Loucy (cell line): Measurements from ENCODE around the gene ZBTB1.
A peak's percentile ranks its signal among the peaks of the same experiment; 100 is the strongest.

Source experiments
- H2AFZ ChIP-seq: fragments of 200-600 bp; sonication (generic); 2 replicates; pipeline ENCODE4 v1.6.0; 2016; ENCODE audit warnings: antibody characterized with exemption, mild to moderate bottlenecking, low read length, moderate library complexity
- H3F3A ChIP-seq: fragments of 200-600 bp; 2 replicates; pipeline ENCODE4 v1.6.0; 2016; ENCODE audit warnings: antibody characterized with exemption, low read depth, mild to moderate bottlenecking
- H3K27me3 ChIP-seq: fragments of 200-600 bp; sonication (generic); 2 replicates; pipeline ENCODE4 v1.6.1; 2014; ENCODE audit warnings: low read length, mild to moderate bottlenecking; ENCODE audit not compliant: insufficient read depth, poor library complexity, severe bottlenecking
- H3K36me3 ChIP-seq: fragments of 200-600 bp; sonication (generic); 2 replicates; pipeline ENCODE4 v1.6.1; 2016; ENCODE audit warnings: low read length; ENCODE audit not compliant: insufficient read depth
- H3K4me1 ChIP-seq: fragments of 200-600 bp; sonication (generic); 2 replicates; pipeline ENCODE4 v1.5.1; 2014; ENCODE audit warnings: low read length, mild to moderate bottlenecking; ENCODE audit not compliant: insufficient read depth, poor library complexity, severe bottlenecking
- H3K4me2 ChIP-seq: fragments of 200-600 bp; sonication (generic); 2 replicates; pipeline ENCODE4 v1.6.0; 2014; ENCODE audit warnings: antibody characterized with exemption, low read length, low read depth, mild to moderate bottlenecking; ENCODE audit not compliant: poor library complexity, severe bottlenecking
- H3K4me3 ChIP-seq: fragments of 200-600 bp; sonication (generic); 2 replicates; pipeline ENCODE4 v1.5.1; 2014; ENCODE audit warnings: low read length, mild to moderate bottlenecking, mixed read lengths; ENCODE audit not compliant: poor library complexity, severe bottlenecking
- H3K79me2 ChIP-seq: fragments of 200-600 bp; sonication (generic); 2 replicates; pipeline ENCODE4 v1.6.1; 2014; ENCODE audit warnings: low read length; ENCODE audit not compliant: insufficient read depth
- H3K9ac ChIP-seq: fragments of 200-600 bp; sonication (generic); 2 replicates; pipeline ENCODE4 v1.6.0; 2014; ENCODE audit warnings: mild to moderate bottlenecking, low read depth, low read length, moderate library complexity; ENCODE audit not compliant: poor library complexity, severe bottlenecking
- H3K9me2 ChIP-seq: fragments of 200-600 bp; sonication (generic); replicated peaks from 2 replicates; pipeline ENCODE4 v1.6.1; 2016; ENCODE audit warnings: low read depth, low read length, mixed read lengths
- H3K9me3 ChIP-seq: fragments of 200-600 bp; sonication (generic); 2 replicates; pipeline ENCODE4 v1.6.1; 2014; ENCODE audit warnings: mild to moderate bottlenecking, antibody characterized with exemption, low read length, low read depth; ENCODE audit not compliant: insufficient read depth
- H4K20me1 ChIP-seq: fragments of 200-600 bp; sonication (generic); 2 replicates; pipeline ENCODE4 v1.6.0; 2014; ENCODE audit warnings: antibody characterized with exemption, low read length, mild to moderate bottlenecking; ENCODE audit not compliant: insufficient read depth, poor library complexity, severe bottlenecking
- CTCF ChIP-seq: fragments of 200-600 bp; sonication (generic); conservative IDR thresholded peaks from 2 replicates; pipeline ENCODE4 v1.5.1; 2014; ENCODE audit warnings: mild to moderate bottlenecking, antibody characterized with exemption, low read length
- EZH2phosphoT487 ChIP-seq: fragments of 200-600 bp; IDR thresholded peaks from 2 replicates; pipeline ENCODE4 v1.6.1; 2018; ENCODE audit warnings: antibody characterized with exemption, mild to moderate bottlenecking, moderate library complexity, borderline replicate concordance

ZBTB1 gene

GRCh38 chr14:64502887-64503433 is 1.6 kb upstream of the ZBTB1 start:
- H3K79me2 ChIP-seq = peaks cover 80% of the 10 kb centered on the region
- H3K4me3 ChIP-seq = peak overlapping the region; percentile 80
- no peaks in the 10 kb centered on the region for H3K9me3 ChIP-seq
- TF ChIP-seq EZH2phosphoT487 (no peak), CTCF (no peak)
- H3K9ac ChIP-seq = peak overlapping the region; percentile 98
- H3K27me3 ChIP-seq = no peaks in the 10 kb centered on the region
- no peaks in the 10 kb centered on the region for H3K36me3 ChIP-seq
- H4K20me1 ChIP-seq = peaks cover 54% of the 10 kb centered on the region
- no peaks in the 10 kb centered on the region for H3K9me2 ChIP-seq
- peaks cover 49% of the 10 kb centered on the region for H3K4me1 ChIP-seq
- H3K4me2 ChIP-seq = peak overlapping the region; percentile 99
- peaks cover 10% of the 10 kb centered on the region; the same call in 1 of the 2 replicates for H3F3A ChIP-seq
- peak overlapping the region; percentile 84 for H2AFZ ChIP-seq

GRCh38 chr14:64503434-64504309 is 898 bp upstream of the ZBTB1 start, which contains the start of gene ZBTB25:
TSS of gene ZBTB25 (minus strand) at chr14:64503838. CDS start at chr14:64490533, 13,305 bp downstream.
- peaks cover 61% of the 10 kb centered on the region for H4K20me1 ChIP-seq
- peaks cover 84% of the 10 kb centered on the region for H3K79me2 ChIP-seq
- H3K36me3 ChIP-seq = no peaks in the 10 kb centered on the region
- H3K4me1 ChIP-seq = peaks cover 54% of the 10 kb centered on the region
- peak within 1 kb of the TSS; percentile 84 for H2AFZ ChIP-seq
- peaks cover 10% of the 10 kb centered on the region; the same call in 1 of the 2 replicates for H3F3A ChIP-seq
- H3K9me2 ChIP-seq = no peaks in the 10 kb centered on the region
- no peaks in the 10 kb centered on the region for H3K27me3 ChIP-seq
- H3K4me3 ChIP-seq = peak within 1 kb of the TSS; percentile 80
- no peak for TF ChIP-seq CTCF
- TF ChIP-seq EZH2phosphoT487 = no peak
- no peaks in the 10 kb centered on the region for H3K9me3 ChIP-seq
- peak within 1 kb of the TSS; percentile 98 for H3K9ac ChIP-seq
- H3K4me2 ChIP-seq = peak within 1 kb of the TSS; percentile 99

GRCh38 chr14:64504897-64505794 is 576 bp downstream of the ZBTB1 start:
- peaks cover 85% of the 10 kb centered on the region for H3K79me2 ChIP-seq
- peaks cover 13% of the 10 kb centered on the region for H3F3A ChIP-seq
- peak overlapping the region; percentile 99 for H3K4me2 ChIP-seq
- H3K9me3 ChIP-seq = no peaks in the 10 kb centered on the region
- H3K36me3 ChIP-seq = no peaks in the 10 kb centered on the region
- peak overlapping the region; percentile 98 for H3K9ac ChIP-seq
- H3K9me2 ChIP-seq = no peaks in the 10 kb centered on the region
- H3K4me3 ChIP-seq = peak overlapping the region; percentile 80
- no peak for TF ChIP-seq EZH2phosphoT487
- TF ChIP-seq CTCF = no peak
- H2AFZ ChIP-seq = peak overlapping the region; percentile 47
- peaks cover 56% of the 10 kb centered on the region for H3K4me1 ChIP-seq
- H4K20me1 ChIP-seq = peaks cover 63% of the 10 kb centered on the region
- H3K27me3 ChIP-seq = no peaks in the 10 kb centered on the region
